Measurements from ENCODE around the gene CACNA2D3.

CACNA2D3 gene

GRCh38 chr3:54243056-54243931, 120.9 kb downstream of the CACNA2D3 start:
- no peak for TF ChIP-seq POLR2AphosphoS5 (IDR thresholded peaks at IDR 0.05; ENCODE audit: low read depth, low read length)
- TF ChIP-seq REST (IDR thresholded peaks at IDR 0.05; ENCODE audit: insufficient read depth in 1 of 2, low read depth in 2 of 2, low read length in 2 of 2) = no peak
- TF ChIP-seq SIN3A (IDR thresholded peaks at IDR 0.05; ENCODE audit: borderline replicate concordance, insufficient read depth, low read length) = no peak
- no peak for TF ChIP-seq FOXP2 (optimal IDR thresholded peaks at IDR 0.05; ENCODE audit: borderline replicate concordance, extremely low read depth, extremely low read length, insufficient read depth)
- no peak for TF ChIP-seq TAF1 (IDR thresholded peaks at IDR 0.05; ENCODE audit: borderline replicate concordance, insufficient read depth, low read length)

- no peak for TF ChIP-seq TAF1 (IDR thresholded peaks at IDR 0.05; ENCODE audit: borderline replicate concordance, insufficient read depth, low read length)
- no peak for TF ChIP-seq REST (IDR thresholded peaks at IDR 0.05; ENCODE audit: insufficient read depth in 1 of 2, low read depth in 2 of 2, low read length in 2 of 2)
- TF ChIP-seq POLR2AphosphoS5 (IDR thresholded peaks at IDR 0.05; ENCODE audit: low read depth, low read length) = no peak
Measured at GRCh38 chr3:54243960-54244682, 121.8 kb downstream of the CACNA2D3 start.

- TF ChIP-seq TAF1 (IDR thresholded peaks at IDR 0.05; ENCODE audit: borderline replicate concordance, insufficient read depth, low read length) (no peak), POLR2AphosphoS5 (IDR thresholded peaks at IDR 0.05; ENCODE audit: low read depth, low read length) (no peak), REST (IDR thresholded peaks at IDR 0.05; ENCODE audit: insufficient read depth in 1 of 2, low read depth in 2 of 2, low read length in 2 of 2) (no peak), SIN3A (IDR thresholded peaks at IDR 0.05; ENCODE audit: borderline replicate concordance, insufficient read depth, low read length) (no peak), FOXP2 (optimal IDR thresholded peaks at IDR 0.05; ENCODE audit: borderline replicate concordance, extremely low read depth, extremely low read length, insufficient read depth) (no peak)
Measured at GRCh38 chr3:54251705-54252104, 129.4 kb downstream of the CACNA2D3 start.

GRCh38 chr3:54257125-54257720, 134.9 kb downstream of the CACNA2D3 start:
- no peak for TF ChIP-seq TAF1 (IDR thresholded peaks at IDR 0.05; ENCODE audit: borderline replicate concordance, insufficient read depth, low read length)
- TF ChIP-seq SIN3A (IDR thresholded peaks at IDR 0.05; ENCODE audit: borderline replicate concordance, insufficient read depth, low read length) = no peak
- TF ChIP-seq FOXP2 (optimal IDR thresholded peaks at IDR 0.05; ENCODE audit: borderline replicate concordance, extremely low read depth, extremely low read length, insufficient read depth) = no peak
- no peak for TF ChIP-seq POLR2AphosphoS5 (IDR thresholded peaks at IDR 0.05; ENCODE audit: low read depth, low read length)
- TF ChIP-seq REST (IDR thresholded peaks at IDR 0.05; ENCODE audit: insufficient read depth in 1 of 2, low read depth in 2 of 2, low read length in 2 of 2) = no peak
